Nephron (organoid): Measurements from ENCODE around the gene KPNA6.
"Not testable (repeated sequence)": the region's sequence is repeated elsewhere in the genome, so short reads cannot be mapped to it uniquely, and the experiment has no call there.

Source experiments
- H3K27ac Mint-ChIP-seq, 3 experiments: 2 replicates each; pipeline ENCODE4 v1.8.0; 2020; ENCODE audit warnings: mixed read lengths in 3 of 3, mild to moderate bottlenecking in 2 of 3, moderate library complexity in 1 of 3
- H3K27me3 Mint-ChIP-seq: 2 replicates; pipeline ENCODE4 v1.8.0; 2021; ENCODE audit warnings: low read depth, mild to moderate bottlenecking, moderate library complexity, mixed read lengths
- H3K36me3 Mint-ChIP-seq: 2 replicates; pipeline ENCODE4 v1.8.0; 2020; ENCODE audit warnings: low read depth, mixed read lengths
- H3K4me1 Mint-ChIP-seq: 2 replicates; pipeline ENCODE4 v1.8.0; 2020; ENCODE audit warnings: mixed read lengths
- H3K4me3 Mint-ChIP-seq, 3 experiments: 2 replicates each; pipeline ENCODE4 v1.8.0; 2020; ENCODE audit warnings: mild to moderate bottlenecking in 3 of 3, mixed read lengths in 3 of 3, moderate library complexity in 2 of 3
- H3K9me3 Mint-ChIP-seq: 2 replicates; pipeline ENCODE4 v1.8.0; 2020; ENCODE audit warnings: mixed read lengths
- CTCF ChIP-seq, 3 experiments: fragments of 200-600 bp; sonication (generic); IDR thresholded peaks; one replicate each; pipeline ENCODE4 v1.5.0; 2021; ENCODE audit warnings: antibody characterized with exemption in 3 of 3; ENCODE audit not compliant: unreplicated experiment in 3 of 3

The KPNA6 gene

GRCh38 chr1:32107742-32108661 lies at the start of gene KPNA6:
Gene KPNA6, plus strand, starts transcription at chr1:32108056. Its CDS starts 75 bp downstream, at chr1:32108131.
- no peaks in the 10 kb centered on the region for H3K27me3 Mint-ChIP-seq
- H3K27ac Mint-ChIP-seq, result peak within 1 kb of the TSS; percentile 97 to 100 (median 98)
- H3K4me3 Mint-ChIP-seq, result peak within 1 kb of the TSS; percentile 99
- peaks cover 27% of the 10 kb centered on the region for H3K4me1 Mint-ChIP-seq
- peaks cover 7% of the 10 kb centered on the region for H3K36me3 Mint-ChIP-seq
- TF ChIP-seq CTCF (IDR thresholded peaks at IDR 0.05; ENCODE audit: unreplicated experiment in 3 of 3), result no peak
- H3K9me3 Mint-ChIP-seq, result no peaks in the 10 kb centered on the region

- TF ChIP-seq CTCF (IDR thresholded peaks at IDR 0.05; ENCODE audit: unreplicated experiment in 3 of 3), result no peak
- Mint-ChIP-seq H3K36me3 (peaks cover 60% of the 10 kb centered on the region), H3K4me1 (peaks cover 35% of the 10 kb centered on the region), H3K27ac (peak overlapping the region; percentile 76 to 97 (median 91)), H3K27me3 (no peaks in the 10 kb centered on the region), H3K4me3 (no peak overlapping the region), H3K9me3 (no peaks in the 10 kb centered on the region)
Observed at GRCh38 chr1:32060914-32061313, 46.9 kb upstream of the KPNA6 start.

- Mint-ChIP-seq H3K27me3 (no peaks in the 10 kb centered on the region), H3K27ac (peak overlapping the region; percentile 91 to 97 (median 96)), H3K36me3 (peaks cover 47% of the 10 kb centered on the region), H3K4me3 (no peak overlapping the region), H3K9me3 (no peaks in the 10 kb centered on the region), H3K4me1 (peaks cover 32% of the 10 kb centered on the region)
- TF ChIP-seq CTCF (IDR thresholded peaks at IDR 0.05; ENCODE audit: unreplicated experiment in 3 of 3), result no peak
Observed at GRCh38 chr1:32062867-32063230, 45.0 kb upstream of the KPNA6 start.

- Mint-ChIP-seq H3K4me1 (peaks cover 32% of the 10 kb centered on the region), H3K4me3 (peak overlapping the region in 2 of 3 experiments; percentile 24 to 41), H3K27me3 (no peaks in the 10 kb centered on the region), H3K9me3 (no peaks in the 10 kb centered on the region), H3K27ac (peak overlapping the region; percentile 91 to 97 (median 96)), H3K36me3 (peaks cover 45% of the 10 kb centered on the region)
- peak; percentile 53 to 59 (median 58) for TF ChIP-seq CTCF (IDR thresholded peaks at IDR 0.05; ENCODE audit: unreplicated experiment in 3 of 3)
Observed at GRCh38 chr1:32063261-32063681, 44.6 kb upstream of the KPNA6 start.

GRCh38 chr1:32065613-32066488 lies 42.0 kb upstream of the KPNA6 start:
- peaks cover 19% of the 10 kb centered on the region for H3K36me3 Mint-ChIP-seq
- H3K4me1 Mint-ChIP-seq, result peaks cover 33% of the 10 kb centered on the region
- H3K9me3 Mint-ChIP-seq, H3K27me3 Mint-ChIP-seq, H3K4me3 Mint-ChIP-seq, H3K27ac Mint-ChIP-seq: not testable (repeated sequence)

- Mint-ChIP-seq H3K4me1 (peaks cover 28% of the 10 kb centered on the region), H3K36me3 (peaks cover 13% of the 10 kb centered on the region), H3K4me3 (no peak overlapping the region), H3K27ac (peak overlapping the region in 2 of 3 experiments; percentile 24 to 33), H3K27me3 (no peaks in the 10 kb centered on the region), H3K9me3 (no peaks in the 10 kb centered on the region)
- TF ChIP-seq CTCF (IDR thresholded peaks at IDR 0.05; ENCODE audit: unreplicated experiment in 3 of 3), result no peak
Observed at GRCh38 chr1:32066489-32066873, 41.4 kb upstream of the KPNA6 start.
